Liver (tissue), 9 donors: Measurements from ENCODE around the gene GADD45B. TPM values are rescaled to one million over a fixed set of nuclear protein-coding genes. Genes with fewer than 3 reads are reported as not detected.

ENCODE experiments used
- DNase-seq: peaks from one replicate; pipeline ENCODE4 v3.0.0-alpha.2; 2017; ENCODE audit warnings: low spot score
- H3K27ac ChIP-seq, 2 donors: one replicate each; pipeline ENCODE4 v1.7.0; 2013; ENCODE audit warnings: inconsistent platforms in 2 of 2, low read length in 2 of 2, control low read depth in 1 of 2, low read depth in 1 of 2, mild to moderate bottlenecking in 1 of 2
- H3K27me3 ChIP-seq, 4 donors: one replicate each; pipeline versions ENCODE4 v1.6.1 to v1.7.0; 2013; ENCODE audit warnings: low read length in 3 of 4, inconsistent platforms in 1 of 4, mild to moderate bottlenecking in 1 of 4, moderate library complexity in 1 of 4; ENCODE audit not compliant: control insufficient read depth in 4 of 4, insufficient read depth in 4 of 4
- H3K36me3 ChIP-seq, 4 donors: one replicate each; pipeline versions ENCODE4 v1.6.1 to v1.7.0; 2013; ENCODE audit warnings: low read length in 3 of 4, mild to moderate bottlenecking in 3 of 4, low read depth in 1 of 4, moderate library complexity in 1 of 4; ENCODE audit not compliant: control insufficient read depth in 4 of 4, insufficient read depth in 3 of 4
- H3K4me1 ChIP-seq, 4 donors: one replicate each; pipeline versions ENCODE4 v1.6.1 to v1.7.0; 2013; ENCODE audit warnings: low read length in 3 of 4, mild to moderate bottlenecking in 3 of 4, moderate library complexity in 1 of 4; ENCODE audit not compliant: control insufficient read depth in 4 of 4, insufficient read depth in 4 of 4
- H3K4me3 ChIP-seq, 3 donors: one replicate each; pipeline versions ENCODE4 v1.6.1 to v1.7.0; 2013; ENCODE audit warnings: low read length in 3 of 3, control low read depth in 1 of 3, low read depth in 1 of 3, mild to moderate bottlenecking in 1 of 3
- H3K9ac ChIP-seq, 2 donors: one replicate each; pipeline ENCODE4 v1.7.0; 2013; ENCODE audit warnings: low read length in 2 of 2, mild to moderate bottlenecking in 2 of 2, moderate library complexity in 2 of 2, control low read depth in 1 of 2, low read depth in 1 of 2
- H3K9me3 ChIP-seq, 4 donors: one replicate each; pipeline versions ENCODE4 v1.6.1 to v1.7.0; 2013; ENCODE audit warnings: low read length in 3 of 4; ENCODE audit not compliant: control insufficient read depth in 4 of 4
- ATF3 ChIP-seq: IDR thresholded peaks from 2 replicates; pipeline ENCODE4 v1.6.1; 2016; ENCODE audit warnings: antibody characterized with exemption
- EGR1 ChIP-seq, 2 donors: IDR thresholded peaks; 2 replicates each; pipeline ENCODE4 v1.6.1; 2016 to 2018; ENCODE audit warnings: antibody characterized with exemption in 2 of 2, low read depth in 2 of 2
- FOXA1 ChIP-seq: IDR thresholded peaks from 2 replicates; pipeline ENCODE4 v1.6.1; 2016; ENCODE audit warnings: antibody characterized with exemption
- FOXA2 ChIP-seq: IDR thresholded peaks from 2 replicates; pipeline ENCODE4 v1.6.1; 2016; ENCODE audit warnings: antibody characterized with exemption
- GABPA ChIP-seq, 2 donors: IDR thresholded peaks in 1 of 2; conservative IDR thresholded peaks in 1 of 2; 2 replicates each; pipeline ENCODE4 v1.6.1; 2016; ENCODE audit warnings: antibody characterized with exemption in 2 of 2, mild to moderate bottlenecking in 1 of 2, moderate library complexity in 1 of 2
- HNF4A ChIP-seq, 2 donors: conservative IDR thresholded peaks; 2 replicates each; pipeline ENCODE4 v1.6.1; 2016; ENCODE audit warnings: antibody characterized with exemption in 2 of 2, mild to moderate bottlenecking in 2 of 2
- HNF4G ChIP-seq: IDR thresholded peaks from 2 replicates; pipeline ENCODE4 v1.6.1; 2016; ENCODE audit warnings: antibody characterized with exemption
- JUND ChIP-seq, 2 donors: IDR thresholded peaks; 2 replicates each; pipeline ENCODE4 v1.6.1; 2016; ENCODE audit warnings: antibody characterized with exemption in 2 of 2
- MAX ChIP-seq: IDR thresholded peaks from 2 replicates; pipeline ENCODE4 v1.6.1; 2016; ENCODE audit warnings: antibody characterized with exemption
- NR2F2 ChIP-seq: IDR thresholded peaks from 2 replicates; pipeline ENCODE4 v1.6.1; 2016; ENCODE audit warnings: antibody characterized with exemption
- RAD21 ChIP-seq, 2 donors: IDR thresholded peaks; 2 replicates each; pipeline ENCODE4 v1.6.1; 2016; ENCODE audit warnings: antibody characterized with exemption in 2 of 2, mild to moderate bottlenecking in 2 of 2
- REST ChIP-seq: IDR thresholded peaks from 2 replicates; pipeline ENCODE4 v1.6.1; 2016; ENCODE audit warnings: antibody characterized with exemption, mild to moderate bottlenecking
- RXRA ChIP-seq, 2 donors: IDR thresholded peaks; 2 replicates each; pipeline ENCODE4 v1.6.1; 2017 to 2018; ENCODE audit warnings: antibody characterized with exemption in 2 of 2, mild to moderate bottlenecking in 1 of 2
- SP1 ChIP-seq: IDR thresholded peaks from 2 replicates; pipeline ENCODE4 v1.6.1; 2018; ENCODE audit warnings: antibody characterized with exemption, mild to moderate bottlenecking
- TAF1 ChIP-seq: conservative IDR thresholded peaks from 2 replicates; pipeline ENCODE4 v1.6.1; 2016; ENCODE audit warnings: antibody characterized with exemption, mild to moderate bottlenecking
- YY1 ChIP-seq: IDR thresholded peaks from 2 replicates; pipeline ENCODE4 v1.6.1; 2016; ENCODE audit warnings: antibody characterized with exemption, mild to moderate bottlenecking
- ZBTB33 ChIP-seq: IDR thresholded peaks from 2 replicates; pipeline ENCODE4 v1.6.1; 2016; ENCODE audit warnings: antibody characterized with exemption
- WGBS: extraction: QIAGEN DNeasy Blood & Tissue Kit; methylation state at CpG from one replicate; pipeline ENCODE4 v1.1.7; 2013; 5-methylcytosine and 5-hydroxymethylcytosine counted together
- polyA plus RNA-seq, 2 donors: library from polyadenylated mRNA; stranded (reverse) in 1 of 2; unstranded in 1 of 2; fragments of 200-250 nt in 1 of 2; fragments of >200 nt in 1 of 2; fragmentation: Nextera tagmentation in 1 of 2; extraction: Ambion mirVana in 1 of 2; gene quantifications; one replicate each; pipeline versions ENCODE4 v1.2.1 to v1.2.3, GENCODE V29; 2013 to 2015
- total RNA-seq, 2 donors: library from RNA; depleted of rRNA; stranded (reverse); fragments of >200 nt; gene quantifications; one replicate each; pipeline ENCODE4 v1.2.3, GENCODE V29; 2014
- TF ChIP-seq, protein P1 (sequence below): fragments of 150-350 bp; IDR thresholded peaks from 2 replicates; pipeline ENCODE4 v1.5.1; 2017; ENCODE audit warnings: improper control_type of control experiment, low read depth, low read length; ENCODE audit not compliant: missing input control
- donor health status: healthy.
- donor health status: healthy.
- donor health status: healthy.
- donor health status: healthy.
- donor health status: healthy.

Gene GADD45B
- total and polyA plus RNA-seq, 4 donors, result 11.6 to 86.3 (median 82.4) TPM

DNA sequence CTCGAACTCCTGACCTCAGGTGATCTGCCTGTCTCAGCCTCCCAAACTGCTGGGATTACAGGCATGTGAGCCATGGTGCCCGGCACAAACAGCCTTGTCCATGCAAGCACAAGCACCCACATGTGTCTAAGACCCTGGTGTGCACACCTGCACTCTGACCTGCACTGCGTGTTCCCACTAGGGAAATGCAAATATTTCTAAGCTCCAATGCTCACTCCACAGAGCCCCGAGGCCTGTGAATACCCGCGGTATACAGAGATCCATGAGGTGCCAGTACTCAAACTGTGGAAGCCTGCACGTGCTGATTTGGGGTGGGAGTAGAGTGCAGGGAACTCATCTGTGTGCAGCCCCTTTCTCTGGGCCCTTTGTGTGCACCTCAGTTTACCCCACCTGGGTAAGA lies 14.7 kb downstream of the GADD45B start:
- no peak overlapping the region for H3K27ac ChIP-seq
- H3K4me3 ChIP-seq, result no peak overlapping the region
- 57% methylated on average over 7 of the region's 7 CpGs for WGBS
- no peaks in the 10 kb centered on the region for H3K27me3 ChIP-seq
- DNase-seq, result no peak
- TF ChIP-seq HNF4G (no peak), REST (no peak), HNF4A (conservative IDR thresholded peaks at IDR 0.05) (no peak), YY1 (no peak), FOXA2 (no peak), RAD21 (IDR thresholded peaks at IDR 0.05) (no peak), TAF1 (no peak), SP1 (no peak), JUND (IDR thresholded peaks at IDR 0.05) (no peak), MAX (no peak), NR2F2 (no peak), EGR1 (IDR thresholded peaks at IDR 0.05; ENCODE audit: low read depth in 2 of 2) (no peak), GABPA (IDR thresholded peaks at IDR 0.05 in 1 of 2, conservative IDR thresholded peaks at IDR 0.05 in 1 of 2) (no peak), RXRA (IDR thresholded peaks at IDR 0.05) (no peak), ZBTB33 (no peak), FOXA1 (no peak), ATF3 (no peak)
- TF ChIP-seq, protein P1, sequence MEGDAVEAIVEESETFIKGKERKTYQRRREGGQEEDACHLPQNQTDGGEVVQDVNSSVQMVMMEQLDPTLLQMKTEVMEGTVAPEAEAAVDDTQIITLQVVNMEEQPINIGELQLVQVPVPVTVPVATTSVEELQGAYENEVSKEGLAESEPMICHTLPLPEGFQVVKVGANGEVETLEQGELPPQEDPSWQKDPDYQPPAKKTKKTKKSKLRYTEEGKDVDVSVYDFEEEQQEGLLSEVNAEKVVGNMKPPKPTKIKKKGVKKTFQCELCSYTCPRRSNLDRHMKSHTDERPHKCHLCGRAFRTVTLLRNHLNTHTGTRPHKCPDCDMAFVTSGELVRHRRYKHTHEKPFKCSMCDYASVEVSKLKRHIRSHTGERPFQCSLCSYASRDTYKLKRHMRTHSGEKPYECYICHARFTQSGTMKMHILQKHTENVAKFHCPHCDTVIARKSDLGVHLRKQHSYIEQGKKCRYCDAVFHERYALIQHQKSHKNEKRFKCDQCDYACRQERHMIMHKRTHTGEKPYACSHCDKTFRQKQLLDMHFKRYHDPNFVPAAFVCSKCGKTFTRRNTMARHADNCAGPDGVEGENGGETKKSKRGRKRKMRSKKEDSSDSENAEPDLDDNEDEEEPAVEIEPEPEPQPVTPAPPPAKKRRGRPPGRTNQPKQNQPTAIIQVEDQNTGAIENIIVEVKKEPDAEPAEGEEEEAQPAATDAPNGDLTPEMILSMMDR, result no peak
- H3K4me1 ChIP-seq, result peaks cover 16 to 40% (median 30%) of the 10 kb centered on the region in 4 donors
- no peak overlapping the region for H3K9ac ChIP-seq
- no peaks in the 10 kb centered on the region for H3K9me3 ChIP-seq
- no peaks in the 10 kb centered on the region for H3K36me3 ChIP-seq
